ENCODE measurements around the gene RAB7A. TPM values are rescaled to one million over a fixed set of nuclear protein-coding genes. Genes with fewer than 3 reads are reported as not detected.

RAB7A gene
- total RNA-seq, 1 experiment from 2014 or later, result 155 TPM

- Histone ChIP-seq H2BK20ac (ENCODE audit: low read depth, low read length, poor library complexity, severe bottlenecking) (no peak overlapping the region), H3K79me2 (ENCODE audit: insufficient read depth, low read length) (no peaks in the 10 kb centered on the region), H4K8ac (replicated peaks; ENCODE audit: insufficient read length, low read depth, low read length) (no peak overlapping the region), H3K56ac (ENCODE audit: insufficient read length, low read depth, low read length) (no peak overlapping the region), H4K5ac (ENCODE audit: insufficient read length, low read depth, low read length) (no peak overlapping the region), H3K4ac (ENCODE audit: low read depth, low read length) (no peak overlapping the region), H2BK120ac (ENCODE audit: low read depth, low read length, poor library complexity, severe bottlenecking) (no peak overlapping the region), H3K18ac (ENCODE audit: insufficient read length, low read depth, low read length) (no peak overlapping the region), H3K27ac (ENCODE audit: insufficient read length, low read depth, low read length) (no peak overlapping the region), H3K4me2 (ENCODE audit: insufficient read depth, insufficient read length, low read length) (no peak overlapping the region), H3K9me3 (ENCODE audit: control insufficient read depth, low read depth, low read length) (peaks cover 21% of the 10 kb centered on the region), H2BK12ac (ENCODE audit: insufficient read length, low read depth, low read length) (no peak overlapping the region), H2AK5ac (ENCODE audit: insufficient read length, low read length) (no peak overlapping the region), H3T11ph (ENCODE audit: low read length) (no peak overlapping the region), H3K27me3 (ENCODE audit: insufficient read depth, low read length) (no peaks in the 10 kb centered on the region), H3K9ac (ENCODE audit: extremely low read depth, insufficient read length, low read length) (no peak overlapping the region), H2BK5ac (ENCODE audit: insufficient read length, low read length) (no peak overlapping the region), H3K23me2 (ENCODE audit: insufficient read length, low read depth, low read length, poor library complexity, severe bottlenecking) (no peaks in the 10 kb centered on the region), H3K14ac (ENCODE audit: insufficient read depth, low read length) (no peak overlapping the region), H3K23ac (ENCODE audit: insufficient read length, low read depth, low read length) (no peak overlapping the region), H3K4me1 (ENCODE audit: insufficient read depth, low read length) (no peaks in the 10 kb centered on the region), H4K91ac (ENCODE audit: insufficient read length, low read depth, low read length) (no peak overlapping the region), H2AFZ (ENCODE audit: low read length) (no peak overlapping the region), H3K79me1 (ENCODE audit: insufficient read depth, low read depth, low read length, poor library complexity, severe bottlenecking) (no peaks in the 10 kb centered on the region), H4K20me1 (ENCODE audit: control insufficient read depth, insufficient read depth, insufficient read length) (no peaks in the 10 kb centered on the region), H2BK15ac (ENCODE audit: low read depth, low read length) (no peak overlapping the region)
- no peaks in the 10 kb centered on the region; the same call in 1 of the 2 replicates for H3K27me3 Mint-ChIP-seq (ENCODE audit: low read depth)
- no CpG with 5 or more reads among the region's 4 CpGs for WGBS (ENCODE audit: extremely low coverage, insufficient read length, low lambda C conversion rate)
- peaks cover 26 to 37% of the 10 kb centered on the region in 2 experiments for H3K9me3 Mint-ChIP-seq
- no peak for TF ChIP-seq CTCF (conservative IDR thresholded peaks at IDR 0.05)
- H3K27ac Mint-ChIP-seq, result no peak overlapping the region
- no peak for DNase-seq
- no peak overlapping the region for H3K4me3 Mint-ChIP-seq
- peaks cover 9 to 12% of the 10 kb centered on the region in 2 experiments for H3K4me1 Mint-ChIP-seq
- H3K36me3 Mint-ChIP-seq (ENCODE audit: insufficient read depth in 1 of 3, low read depth in 3 of 3), result peaks cover 10 to 14% (median 13%) of the 10 kb centered on the region in 3 experiments; a peak in 6 of 7 replicates
Observed at GRCh38 chr3:128851601-128852000, 125.6 kb downstream of the RAB7A start.

Measured in H9 (cell line).